22Rv1 (cell line): ENCODE data around the gene MMADHC.

Experiments used
- H3K27ac ChIP-seq: fragments of 450-650 bp; 2 replicates; pipeline ENCODE4 v1.5.1; 2017
- CTCF ChIP-seq: fragments of 450-650 bp; IDR thresholded peaks from 2 replicates; pipeline ENCODE4 v1.5.1; 2017; ENCODE audit warnings: mild to moderate bottlenecking
- ZFX ChIP-seq: fragments of 450-650 bp; IDR thresholded peaks from 2 replicates; pipeline ENCODE4 v1.6.1; 2017; ENCODE audit warnings: antibody characterized with exemption, borderline replicate concordance

Gene MMADHC

GRCh38 chr2:149622343-149622742 is 34.8 kb upstream of the MMADHC start:
- no peak overlapping the region for H3K27ac ChIP-seq
- no peak for TF ChIP-seq CTCF
- no peak for TF ChIP-seq ZFX

- TF ChIP-seq ZFX (no peak), CTCF (no peak)
- no peak overlapping the region for H3K27ac ChIP-seq
Measured at GRCh38 chr2:149617476-149617875, 29.9 kb upstream of the MMADHC start.

- no peak for TF ChIP-seq ZFX
- TF ChIP-seq CTCF, result no peak
- H3K27ac ChIP-seq, result no peak overlapping the region
Measured at GRCh38 chr2:149616681-149617456, 29.3 kb upstream of the MMADHC start.

GRCh38 chr2:149613704-149614103 is 26.1 kb upstream of the MMADHC start:
- H3K27ac ChIP-seq, result no peak overlapping the region
- TF ChIP-seq CTCF, result no peak
- TF ChIP-seq ZFX, result no peak

- no peak for TF ChIP-seq CTCF
- TF ChIP-seq ZFX, result no peak
- no peak overlapping the region for H3K27ac ChIP-seq
Measured at GRCh38 chr2:149612122-149612521, 24.5 kb upstream of the MMADHC start.

- TF ChIP-seq ZFX, result no peak
- TF ChIP-seq CTCF, result no peak
Measured at GRCh38 chr2:149611100-149611820, 23.7 kb upstream of the MMADHC start.

GRCh38 chr2:149606251-149606811 is 18.8 kb upstream of the MMADHC start:
- H3K27ac ChIP-seq, result no peak overlapping the region
- TF ChIP-seq CTCF (no peak), ZFX (no peak)

More at GRCh38 chr2:149611100-149611820, 23.7 kb upstream of the MMADHC start:
- H3K27ac ChIP-seq, result no peak overlapping the region
